HG03442 (cell line): ENCODE results near the gene MCRIP2.
"Not testable (repeated sequence)": the region's sequence is repeated elsewhere in the genome, so short reads cannot be mapped to it uniquely, and the experiment has no call there.

Source experiments
- ATAC-seq: cut with Tn5 transposase; IDR thresholded peaks from one replicate; pipeline ENCODE4 v1.9.1; 2021; ENCODE audit warnings: mild to moderate bottlenecking, moderate library complexity; ENCODE audit not compliant: unreplicated experiment

The MCRIP2 gene

DNA sequence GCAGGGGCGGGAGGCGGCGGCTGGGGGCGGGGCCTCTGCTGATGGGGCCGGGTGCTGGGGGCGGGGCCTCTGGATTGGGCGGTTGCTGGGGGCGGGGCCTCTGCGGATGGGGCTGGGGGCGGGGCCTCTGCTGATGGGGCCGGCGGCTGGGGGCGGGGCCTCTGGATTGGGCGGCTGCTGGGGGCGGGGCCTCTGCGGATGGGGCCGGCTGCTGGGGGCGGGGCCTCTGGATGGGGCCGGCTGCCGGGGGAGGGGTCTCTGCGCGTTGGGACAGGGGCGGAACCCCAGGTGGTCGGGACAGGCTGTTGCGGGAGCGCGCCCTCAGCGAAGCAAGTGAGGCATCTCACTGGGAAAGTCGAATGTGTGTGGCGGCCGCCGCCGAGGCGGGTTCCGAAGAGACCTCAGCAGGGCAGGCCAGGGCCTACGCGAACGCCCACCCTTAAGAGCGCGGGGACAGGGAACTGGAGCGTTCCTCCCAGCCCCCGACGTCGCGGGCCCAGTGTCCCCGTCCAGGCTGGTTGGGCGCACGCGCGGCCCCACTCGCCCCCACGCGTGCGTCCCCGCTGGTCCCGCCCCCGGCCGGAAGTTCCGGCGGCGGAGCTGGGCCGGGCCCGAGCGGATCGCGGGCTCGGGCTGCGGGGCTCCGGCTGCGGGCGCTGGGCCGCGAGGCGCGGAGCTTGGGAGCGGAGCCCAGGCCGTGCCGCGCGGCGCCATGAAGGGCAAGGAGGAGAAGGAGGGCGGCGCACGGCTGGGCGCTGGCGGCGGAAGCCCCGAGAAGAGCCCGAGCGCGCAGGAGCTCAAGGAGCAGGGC lies 38.4 kb downstream of the MCRIP2 start, which contains the start of gene STUB1:
Gene STUB1 (plus strand): TSS at position 597 of the 811 bp plus-strand sequence. CDS start 116 bp downstream, at position 713.
- ATAC-seq, result peak; percentile 33

DNA sequence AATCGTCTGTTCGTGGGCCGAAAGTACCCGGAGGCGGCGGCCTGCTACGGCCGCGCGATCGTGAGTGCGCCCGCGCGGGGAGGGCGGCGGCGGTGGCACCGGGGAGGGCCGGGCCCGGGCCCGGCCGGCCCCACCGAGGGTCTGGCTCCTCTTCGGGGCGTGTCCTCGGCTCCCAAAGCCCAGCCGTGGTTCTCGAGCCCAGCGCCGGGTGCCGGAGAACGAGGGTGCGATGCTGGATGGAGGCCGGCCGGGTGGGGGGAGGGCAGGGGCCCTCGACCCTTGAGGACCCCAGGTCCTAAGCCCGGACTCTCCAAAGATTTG lies 39.0 kb downstream of the MCRIP2 start:
- ATAC-seq, result no peak

- no peak for ATAC-seq
These were observed 39.5 kb downstream of the MCRIP2 start for GRCh38 chr16:680967-681745.

- no peak for ATAC-seq
These were observed 40.3 kb downstream of the MCRIP2 start for GRCh38 chr16:681746-682427.

DNA sequence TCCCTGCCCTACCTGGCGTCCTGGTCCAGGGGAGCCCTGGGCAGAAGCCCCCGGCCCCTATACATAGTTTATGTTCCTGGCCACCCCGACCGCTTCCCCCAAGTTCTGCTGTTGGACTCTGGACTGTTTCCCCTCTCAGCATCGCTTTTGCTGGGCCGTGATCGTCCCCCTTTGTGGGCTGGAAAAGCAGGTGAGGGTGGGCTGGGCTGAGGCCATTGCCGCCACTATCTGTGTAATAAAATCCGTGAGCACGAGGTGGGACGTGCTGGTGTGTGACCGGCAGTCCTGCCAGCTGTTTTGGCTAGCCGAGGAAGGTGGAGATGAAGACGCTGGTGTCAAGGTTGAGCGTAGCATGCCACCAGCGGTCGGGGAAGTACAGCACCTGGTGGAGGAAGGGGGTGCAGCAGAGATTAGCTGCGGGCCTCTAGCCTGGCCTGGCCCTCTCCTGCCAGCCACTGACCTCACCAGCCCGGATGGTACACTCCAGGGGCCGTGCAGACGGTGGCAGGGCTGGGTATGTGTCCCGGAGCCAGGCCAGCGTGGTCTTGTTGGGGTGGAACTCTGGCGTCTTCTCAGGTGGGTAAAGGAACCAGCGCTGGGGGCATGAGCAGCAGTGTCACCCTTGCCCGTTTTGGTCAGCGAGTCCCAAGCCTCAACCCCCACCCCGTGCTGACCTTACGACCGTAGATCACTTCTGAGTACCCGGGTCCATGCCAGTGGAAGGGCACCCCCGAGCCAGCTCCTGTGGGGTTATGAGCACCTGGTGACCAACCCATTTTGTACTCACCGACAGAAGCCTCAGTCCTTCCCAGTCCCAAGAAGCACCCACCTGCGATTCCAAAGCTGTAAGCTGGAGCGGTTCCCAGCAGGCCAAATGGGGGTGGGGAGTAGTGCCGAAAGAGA lies 41.1 kb downstream of the MCRIP2 start:
- no peak for ATAC-seq

DNA sequence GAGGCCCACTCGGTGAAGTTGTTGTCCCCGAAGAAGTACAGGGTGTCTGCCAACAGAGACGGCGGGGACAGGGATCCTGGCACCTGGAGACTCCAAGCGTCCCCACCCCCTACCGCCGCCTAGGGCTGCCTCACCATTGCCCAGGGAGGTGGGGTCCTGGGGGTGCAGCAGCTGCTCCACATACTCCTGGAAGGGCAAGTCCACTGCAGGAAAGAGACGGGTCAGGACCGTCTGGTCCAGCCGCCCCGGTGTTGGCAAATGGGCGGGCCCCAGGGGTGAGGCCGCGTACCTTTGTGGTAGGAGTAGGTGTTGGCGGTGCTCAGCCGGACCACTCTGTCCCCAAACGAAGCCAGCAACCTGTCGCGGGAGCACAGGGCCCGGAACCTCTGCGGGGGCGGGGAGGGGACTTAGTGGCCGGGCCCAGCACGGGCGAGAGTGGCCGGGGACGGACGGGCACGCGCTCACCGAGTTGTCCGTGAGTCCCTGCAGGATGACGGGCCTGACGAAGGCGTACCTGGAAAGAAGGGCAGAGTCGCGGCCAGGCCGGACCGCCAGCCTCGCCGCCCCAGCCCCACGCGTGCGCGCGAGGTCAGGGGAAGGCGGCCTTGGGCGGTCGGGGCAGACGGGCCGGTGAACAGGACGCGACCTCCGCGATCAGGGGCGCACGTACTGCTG lies 41.9 kb downstream of the MCRIP2 start:
- ATAC-seq, result no peak

- ATAC-seq, result peak; percentile 56
These were observed 42.6 kb downstream of the MCRIP2 start, which contains the start of gene JMJD8 for GRCh38 chr16:684071-684794. Gene JMJD8 (minus strand): TSS chr16:684334. CDS start chr16:684319, 15 bp downstream.

- ATAC-seq, result no peak
These were observed 43.5 kb downstream of the MCRIP2 start for GRCh38 chr16:684961-685696.

- no peak for ATAC-seq
These were observed 44.3 kb downstream of the MCRIP2 start for GRCh38 chr16:685967-686366.

- no peak for ATAC-seq
These were observed 45.0 kb downstream of the MCRIP2 start for GRCh38 chr16:686459-687260.

DNA sequence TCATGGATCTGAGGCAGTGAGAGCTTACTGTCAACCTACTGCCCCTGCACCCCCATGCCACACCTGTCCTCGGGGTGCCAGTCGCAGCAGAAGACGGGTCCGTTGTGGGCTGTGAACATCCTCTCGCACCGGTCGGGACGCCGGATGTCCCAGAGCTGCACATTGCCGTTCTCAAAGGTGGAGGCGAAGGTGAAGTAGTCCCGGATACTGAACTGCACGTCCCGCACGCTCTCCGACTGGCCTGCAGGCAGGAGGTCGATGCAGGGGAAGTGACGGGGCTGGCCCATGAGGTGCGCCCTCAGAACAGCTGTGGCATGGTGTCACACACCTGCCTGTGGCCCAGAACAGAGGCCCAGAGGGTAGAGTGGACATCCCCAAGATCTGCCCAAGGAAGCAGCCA lies 45.9 kb downstream of the MCRIP2 start:
- no peak for ATAC-seq

GRCh38 chr16:689175-689897 lies 47.7 kb downstream of the MCRIP2 start:
- ATAC-seq, result no peak

- ATAC-seq, result not testable (repeated sequence)
These were observed 49.6 kb downstream of the MCRIP2 start for GRCh38 chr16:691242-691641.

DNA sequence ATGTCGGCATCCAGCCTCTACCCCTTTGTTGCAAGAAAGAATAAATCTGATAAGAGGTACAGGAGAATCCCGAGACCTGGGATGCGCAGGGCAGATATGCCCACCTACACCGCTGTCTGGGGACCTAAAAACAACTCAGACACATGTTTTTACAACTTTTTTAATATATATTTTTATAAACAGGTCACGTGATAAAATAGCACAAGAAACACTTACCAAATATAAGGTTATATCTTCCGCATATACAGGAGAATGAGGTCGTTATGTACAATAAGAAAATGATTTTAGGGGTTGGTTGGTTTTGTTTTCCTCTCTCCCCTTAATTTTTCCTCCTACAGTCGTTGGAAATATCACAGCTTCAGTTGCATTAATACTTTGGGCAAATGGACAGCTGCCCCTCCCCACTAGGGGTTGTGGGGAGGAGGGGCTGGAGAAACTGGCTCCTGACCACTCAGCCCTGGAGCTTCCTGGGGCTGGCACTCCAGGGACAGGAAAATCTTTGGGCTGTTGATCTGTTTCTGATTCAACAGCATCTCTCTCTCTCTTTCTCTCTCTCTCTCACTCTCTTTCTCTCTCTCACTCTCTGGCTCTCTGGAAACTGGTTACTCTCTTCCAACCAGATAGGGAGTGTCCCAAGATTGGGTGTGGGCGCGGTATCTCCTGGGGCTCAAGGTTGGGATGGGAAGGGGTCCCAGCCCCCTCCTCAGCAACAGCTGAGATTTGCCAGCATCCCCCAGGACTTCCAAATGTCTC lies 50.9 kb downstream of the MCRIP2 start:
- no peak for ATAC-seq

DNA sequence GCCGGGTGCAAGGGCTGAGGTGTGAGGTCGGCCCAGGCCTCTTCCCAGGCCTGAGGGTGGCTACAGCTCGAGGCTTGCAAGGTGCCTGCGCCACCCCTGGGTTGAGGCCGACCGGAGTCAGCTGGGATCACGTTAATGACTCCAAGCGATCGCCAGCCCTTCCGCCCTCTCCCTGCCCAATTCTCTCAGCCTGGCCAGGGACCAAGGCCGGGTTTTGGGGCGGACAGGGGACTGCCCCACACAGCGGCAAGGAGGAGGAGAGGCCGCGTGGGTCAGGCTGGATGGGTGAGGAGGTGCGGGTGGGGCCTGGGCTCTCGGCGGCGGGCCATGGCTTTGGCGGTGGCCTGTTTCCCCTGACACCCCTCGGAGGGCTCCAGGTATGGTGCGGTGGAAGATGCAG lies 51.7 kb downstream of the MCRIP2 start:
- no peak for ATAC-seq

DNA sequence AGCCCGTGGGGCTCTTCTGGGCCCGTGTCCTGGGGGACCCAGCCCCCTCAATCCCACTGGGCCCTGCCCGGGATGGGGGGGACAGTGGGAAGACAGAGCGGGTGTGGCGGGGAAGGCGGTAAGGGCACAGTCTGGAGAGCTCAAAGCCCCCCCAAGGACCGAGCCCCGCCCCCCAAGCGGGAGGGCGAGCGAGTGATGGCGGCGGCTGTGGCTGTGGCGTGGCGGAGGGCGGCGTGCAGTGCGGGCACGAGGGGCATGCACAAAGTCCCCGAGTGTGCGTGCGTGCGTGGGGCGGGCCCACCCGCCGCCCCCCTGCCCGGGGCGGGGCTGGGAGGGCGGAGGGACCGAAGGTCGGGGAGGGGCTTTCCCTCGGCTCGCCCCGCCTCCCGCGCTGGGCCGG lies 52.1 kb downstream of the MCRIP2 start:
- no peak for ATAC-seq
